RWPE2 (cell line): ENCODE measurements around the gene RNF223.
A peak's percentile ranks its signal among the peaks of the same experiment; 100 is the strongest.

ENCODE experiments used
- ATAC-seq: fragments of 200-7000 bp; cut with Tn5 transposase; 3 replicates; pipeline ENCODE4 v1.9.1; 2021; ENCODE audit warnings: low read depth
- DNase-seq: peaks from one replicate; pipeline ENCODE4 v3.0.0-alpha.2; 2020; ENCODE audit warnings: low spot score
- H3K27ac ChIP-seq: fragments of 450-650 bp; 2 replicates; pipeline ENCODE4 v1.5.1; 2017; ENCODE audit warnings: mild to moderate bottlenecking; ENCODE audit not compliant: poor library complexity, severe bottlenecking
- H3K27me3 ChIP-seq: fragments of 250-450 bp; sonication (Bioruptor Pico); 2 replicates; pipeline ENCODE4 v1.5.1; 2021; ENCODE audit warnings: mild to moderate bottlenecking, moderate library complexity; ENCODE audit not compliant: insufficient read depth, poor library complexity, severe bottlenecking
- H3K36me3 ChIP-seq: fragments of 250-450 bp; sonication (Bioruptor Pico); 2 replicates; pipeline ENCODE4 v1.5.1; 2020; ENCODE audit warnings: low read depth, mild to moderate bottlenecking, moderate library complexity
- H3K4me1 ChIP-seq: fragments of 250-450 bp; sonication (Bioruptor Pico); 2 replicates; pipeline ENCODE4 v1.5.1; 2021; ENCODE audit warnings: mild to moderate bottlenecking, moderate library complexity; ENCODE audit not compliant: insufficient read depth, poor library complexity, severe bottlenecking
- H3K4me3 ChIP-seq: fragments of 250-450 bp; sonication (Bioruptor Pico); 2 replicates; pipeline ENCODE4 v1.5.1; 2021; ENCODE audit warnings: mild to moderate bottlenecking, moderate library complexity; ENCODE audit not compliant: severe bottlenecking
- H3K9me3 ChIP-seq: fragments of 250-450 bp; sonication (Bioruptor Pico); 2 replicates; pipeline ENCODE4 v1.5.1; 2021; ENCODE audit warnings: mild to moderate bottlenecking, moderate library complexity; ENCODE audit not compliant: severe bottlenecking
- TF ChIP-seq, protein P1 (sequence below): fragments of 450-650 bp; IDR thresholded peaks from one replicate; pipeline ENCODE4 v1.5.1; 2017; ENCODE audit warnings: mild to moderate bottlenecking, moderate library complexity; ENCODE audit not compliant: poor library complexity, severe bottlenecking

Gene RNF223

DNA sequence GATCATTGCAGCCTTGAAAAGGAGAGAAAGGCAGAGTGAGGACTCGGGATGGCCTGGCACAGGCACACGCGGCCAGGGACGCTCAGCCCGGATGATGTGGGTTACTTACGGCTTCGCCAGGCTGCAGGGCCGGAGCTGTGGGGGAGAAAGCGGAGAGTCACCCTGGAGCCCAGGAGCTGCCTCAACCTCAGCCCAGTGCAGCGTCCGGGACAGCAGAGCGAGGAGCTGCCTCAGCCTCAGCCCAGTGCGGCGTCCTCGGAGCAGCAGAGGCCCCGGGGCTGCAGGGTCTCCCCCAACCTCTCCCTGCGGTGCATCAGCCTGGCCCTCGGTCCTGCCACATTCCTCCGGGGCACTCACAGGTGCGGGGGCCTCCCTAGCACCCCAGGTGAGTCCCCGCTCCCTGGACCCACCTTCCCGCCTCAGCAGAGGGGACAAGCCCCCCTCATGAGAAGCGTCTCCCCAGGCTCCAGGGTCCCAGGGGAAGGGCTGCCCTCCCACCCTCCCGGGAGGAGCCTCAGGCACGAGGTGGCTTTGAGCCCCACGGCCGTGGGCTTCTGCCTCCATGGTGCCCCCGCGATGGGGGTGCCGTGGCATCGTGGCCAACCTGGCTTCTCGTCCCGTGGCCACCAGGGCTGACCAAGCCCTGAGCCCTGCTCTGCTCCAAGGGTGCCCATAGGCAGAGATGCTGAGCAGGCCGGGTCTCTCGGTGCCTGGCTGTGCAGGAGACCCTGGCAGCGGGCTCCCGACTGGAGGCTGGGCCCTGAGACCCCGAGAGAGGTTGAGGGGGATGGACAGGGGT lies 10.5 kb upstream of the RNF223 start:
- TF ChIP-seq, protein P1, sequence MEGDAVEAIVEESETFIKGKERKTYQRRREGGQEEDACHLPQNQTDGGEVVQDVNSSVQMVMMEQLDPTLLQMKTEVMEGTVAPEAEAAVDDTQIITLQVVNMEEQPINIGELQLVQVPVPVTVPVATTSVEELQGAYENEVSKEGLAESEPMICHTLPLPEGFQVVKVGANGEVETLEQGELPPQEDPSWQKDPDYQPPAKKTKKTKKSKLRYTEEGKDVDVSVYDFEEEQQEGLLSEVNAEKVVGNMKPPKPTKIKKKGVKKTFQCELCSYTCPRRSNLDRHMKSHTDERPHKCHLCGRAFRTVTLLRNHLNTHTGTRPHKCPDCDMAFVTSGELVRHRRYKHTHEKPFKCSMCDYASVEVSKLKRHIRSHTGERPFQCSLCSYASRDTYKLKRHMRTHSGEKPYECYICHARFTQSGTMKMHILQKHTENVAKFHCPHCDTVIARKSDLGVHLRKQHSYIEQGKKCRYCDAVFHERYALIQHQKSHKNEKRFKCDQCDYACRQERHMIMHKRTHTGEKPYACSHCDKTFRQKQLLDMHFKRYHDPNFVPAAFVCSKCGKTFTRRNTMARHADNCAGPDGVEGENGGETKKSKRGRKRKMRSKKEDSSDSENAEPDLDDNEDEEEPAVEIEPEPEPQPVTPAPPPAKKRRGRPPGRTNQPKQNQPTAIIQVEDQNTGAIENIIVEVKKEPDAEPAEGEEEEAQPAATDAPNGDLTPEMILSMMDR = no peak
- Histone ChIP-seq H3K9me3 (no peaks in the 10 kb centered on the region), H3K27ac (no peak overlapping the region), H3K36me3 (no peaks in the 10 kb centered on the region), H3K27me3 (no peaks in the 10 kb centered on the region), H3K4me3 (no peak overlapping the region), H3K4me1 (peaks cover 8% of the 10 kb centered on the region)
- no peak for ATAC-seq
- DNase-seq = peak; percentile 66

DNA sequence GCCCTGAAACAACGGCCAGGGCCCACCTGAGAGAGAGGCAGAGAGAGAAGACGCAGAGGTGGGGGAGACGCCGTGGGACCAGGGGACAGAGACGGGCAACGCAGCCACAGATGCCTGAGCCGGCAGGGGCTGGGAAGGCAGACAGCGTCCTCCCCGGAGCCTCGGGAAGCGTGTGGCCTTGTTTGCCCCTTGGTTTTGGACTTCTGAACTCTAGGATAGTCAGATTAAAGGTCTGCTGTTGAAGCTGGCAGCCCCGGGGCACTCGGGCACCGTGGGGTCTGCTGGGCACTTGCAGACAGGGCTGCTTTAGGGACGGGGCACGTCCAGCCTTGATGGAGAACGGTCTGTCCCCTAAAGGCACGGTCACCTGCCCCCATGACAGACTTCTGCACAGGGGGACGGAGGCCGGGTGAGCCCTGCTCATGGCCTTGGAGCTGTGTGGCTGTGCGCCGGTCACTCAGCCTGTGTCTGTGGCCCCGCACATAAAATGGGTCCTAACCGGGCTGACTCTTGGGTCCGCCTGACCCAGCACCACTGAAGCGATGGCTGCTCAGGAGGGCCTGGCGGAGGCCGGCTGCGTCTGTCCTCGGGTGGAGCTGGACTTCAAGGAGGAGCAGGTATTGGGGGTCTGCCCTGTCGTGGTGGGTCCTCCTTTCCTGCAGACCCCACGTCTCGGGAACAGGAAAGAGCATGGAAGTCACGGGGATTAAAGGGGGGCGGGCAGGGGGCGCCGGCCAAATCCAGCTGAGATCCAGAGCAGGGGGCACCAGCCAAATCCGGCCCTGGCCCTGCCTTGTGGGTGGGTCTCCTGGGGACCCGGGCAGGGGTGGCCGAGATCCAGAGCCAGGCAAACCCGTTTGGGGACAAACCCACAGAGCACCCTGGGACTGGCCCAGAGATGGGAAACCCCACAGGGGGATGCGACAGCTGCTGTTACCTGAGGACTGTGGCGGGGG lies 9.6 kb upstream of the RNF223 start:
- no peak overlapping the region for H3K4me3 ChIP-seq
- TF ChIP-seq, protein P1 = no peak
- ATAC-seq (no peak), DNase-seq (peak; percentile 68)
- H3K36me3 ChIP-seq = no peaks in the 10 kb centered on the region
- H3K27ac ChIP-seq = no peak overlapping the region
- no peaks in the 10 kb centered on the region for H3K27me3 ChIP-seq
- no peaks in the 10 kb centered on the region for H3K9me3 ChIP-seq
- H3K4me1 ChIP-seq = peaks cover 9% of the 10 kb centered on the region

DNA sequence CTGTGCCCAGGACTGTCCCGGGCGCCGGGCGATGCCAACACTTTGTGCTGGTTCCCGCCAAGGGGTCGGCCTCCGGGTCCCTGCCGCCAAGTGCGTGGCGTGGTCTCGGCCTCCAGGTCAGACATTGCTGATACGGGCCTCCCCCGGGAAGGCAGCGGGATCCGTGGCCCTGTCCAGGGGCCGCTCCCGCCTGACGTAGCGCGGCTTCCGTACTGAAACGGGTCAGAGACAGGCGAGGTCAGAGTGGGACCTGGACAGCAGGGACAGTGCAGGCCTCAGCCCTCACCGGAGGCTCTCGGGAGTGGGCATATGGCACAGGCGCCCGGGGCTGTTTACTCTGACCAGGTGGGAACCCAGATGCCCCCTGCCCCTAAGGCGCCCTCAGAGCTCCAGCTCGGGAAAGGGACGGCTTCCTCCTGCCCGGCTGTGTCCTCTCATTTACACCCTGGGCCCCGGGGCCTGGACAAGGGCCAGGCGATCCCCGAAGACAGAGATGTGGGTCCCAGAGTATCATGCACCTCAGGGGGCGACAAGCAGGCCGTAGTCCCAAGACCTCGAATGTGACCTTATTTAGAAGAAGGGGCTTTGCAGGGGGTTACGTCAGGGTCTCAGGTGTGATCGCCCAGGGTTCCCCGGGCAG lies 8.8 kb upstream of the RNF223 start:
- TF ChIP-seq, protein P1 = no peak
- H3K4me1 ChIP-seq = peaks cover 9% of the 10 kb centered on the region
- H3K36me3 ChIP-seq = no peaks in the 10 kb centered on the region
- ATAC-seq (no peak), DNase-seq (peak; percentile 73)
- no peak overlapping the region for H3K27ac ChIP-seq
- no peak overlapping the region for H3K4me3 ChIP-seq
- no peaks in the 10 kb centered on the region for H3K27me3 ChIP-seq
- no peaks in the 10 kb centered on the region for H3K9me3 ChIP-seq

DNA sequence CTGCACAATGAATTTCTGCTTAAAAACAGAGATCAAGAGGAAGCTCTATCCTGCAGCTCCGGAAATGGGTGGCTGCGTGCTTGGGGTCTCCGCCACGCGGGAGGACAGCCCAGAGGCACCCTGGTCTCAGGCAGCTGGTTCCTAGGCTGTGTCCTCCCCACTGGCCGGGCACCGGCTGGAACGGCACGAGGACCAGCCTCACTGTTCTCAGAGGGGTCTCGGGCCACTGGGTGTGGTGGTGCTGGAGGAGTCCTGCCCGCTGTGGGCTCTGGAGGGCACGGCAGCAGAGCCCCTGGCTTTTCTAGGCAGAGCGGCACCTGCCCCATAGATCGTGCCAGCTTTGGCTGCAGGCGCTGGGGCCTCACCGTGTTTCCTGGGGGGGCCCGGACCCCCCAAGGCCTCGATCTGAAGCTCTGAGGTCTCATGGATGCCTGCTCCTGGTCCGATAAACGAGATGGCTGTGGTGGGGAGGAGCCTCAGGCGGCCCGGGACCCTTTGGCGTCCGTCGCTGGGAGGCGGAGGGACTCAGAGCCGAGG lies 8.2 kb upstream of the RNF223 start:
- TF ChIP-seq, protein P1 = no peak
- Histone ChIP-seq H3K4me3 (no peak overlapping the region), H3K4me1 (peaks cover 9% of the 10 kb centered on the region), H3K36me3 (no peaks in the 10 kb centered on the region), H3K27ac (no peak overlapping the region), H3K27me3 (no peaks in the 10 kb centered on the region), H3K9me3 (no peaks in the 10 kb centered on the region)
- no peak for DNase-seq
- no peak for ATAC-seq
